Measurements from ENCODE around the gene GLRX5. TPM values are rescaled to one million over a fixed set of nuclear protein-coding genes. Genes with fewer than 3 reads are reported as not detected.

The GLRX5 gene
- total RNA-seq, 1 experiment from 2014 or later: 62.2 TPM

DNA sequence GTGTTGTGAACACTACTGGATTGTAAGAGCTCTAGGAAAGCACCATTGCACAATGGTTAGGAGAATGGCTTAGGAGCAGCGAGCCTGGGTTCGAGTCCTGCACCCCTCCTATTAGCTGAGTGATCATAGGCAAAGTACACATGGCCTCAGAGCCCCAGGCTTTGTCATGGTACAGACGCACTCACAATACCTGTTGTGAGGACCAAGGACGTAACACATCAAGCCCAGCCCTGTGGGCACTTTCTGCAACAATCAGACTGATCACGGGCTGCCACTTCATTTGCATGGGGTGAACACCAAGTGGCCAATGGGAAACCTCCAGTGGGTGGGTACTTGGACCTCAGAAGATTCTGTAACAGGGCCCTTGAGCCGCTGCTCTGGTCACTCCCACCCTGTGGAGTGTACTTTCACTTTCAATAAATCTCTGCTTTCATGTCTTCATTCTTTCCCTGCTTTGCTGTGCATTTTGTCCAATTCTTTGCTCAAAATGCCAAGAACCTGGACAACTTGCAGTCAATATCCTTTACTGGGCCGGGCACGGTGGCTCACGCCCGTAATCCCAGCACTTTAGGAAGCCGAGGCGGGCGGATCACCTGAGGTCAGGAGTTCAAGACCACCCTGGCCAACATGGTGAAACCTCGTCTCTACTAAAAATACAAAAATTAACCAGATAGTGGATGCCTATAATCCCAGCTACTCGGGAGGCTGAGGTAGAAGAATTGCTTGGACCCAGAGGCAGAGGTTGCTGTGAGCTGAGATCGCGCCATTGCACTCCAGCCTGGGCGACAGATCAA, 28.2 kb downstream of the GLRX5 start:
- peaks cover 3% of the 10 kb centered on the region; the same call in 1 of the 2 replicates for H3K4me1 ChIP-seq (ENCODE audit: insufficient read depth, low read length)
- Mint-ChIP-seq H3K9me3 (peaks cover 0 to 2% of the 10 kb centered on the region in 2 experiments; a peak in 2 of 5 replicates), H3K27ac (peak overlapping the region in 1 of 3 experiments; percentile 46; a peak in 1 of 7 replicates), H3K4me3 (no peak overlapping the region), H3K36me3 (ENCODE audit: insufficient read depth in 1 of 3, low read depth in 3 of 3) (no peaks in the 10 kb centered on the region), H3K4me1 (peaks cover 18 to 33% of the 10 kb centered on the region in 2 experiments), H3K27me3 (ENCODE audit: low read depth) (peaks cover 25% of the 10 kb centered on the region)
- no peak overlapping the region for H4K8ac ChIP-seq (replicated peaks; ENCODE audit: insufficient read length, low read depth, low read length)
- no peak overlapping the region for H3K4me2 ChIP-seq (ENCODE audit: insufficient read depth, insufficient read length, low read length)
- no peak overlapping the region for H2BK5ac ChIP-seq (ENCODE audit: insufficient read length, low read length)
- H3K79me1 ChIP-seq (ENCODE audit: insufficient read depth, low read depth, low read length, poor library complexity, severe bottlenecking): no peaks in the 10 kb centered on the region
- no peaks in the 10 kb centered on the region for H3K23me2 ChIP-seq (ENCODE audit: insufficient read length, low read depth, low read length, poor library complexity, severe bottlenecking)
- H3K27me3 ChIP-seq (ENCODE audit: insufficient read depth, low read length): no peaks in the 10 kb centered on the region
- WGBS (ENCODE audit: extremely low coverage, insufficient read length, low lambda C conversion rate): no CpG with 5 or more reads among the region's 18 CpGs
- no peak overlapping the region for H2BK120ac ChIP-seq (ENCODE audit: low read depth, low read length, poor library complexity, severe bottlenecking)
- H4K91ac ChIP-seq (ENCODE audit: insufficient read length, low read depth, low read length): no peak overlapping the region
- H2AFZ ChIP-seq (ENCODE audit: low read length): no peak overlapping the region
- no peak overlapping the region for H3K4ac ChIP-seq (ENCODE audit: low read depth, low read length)
- peak overlapping the region; percentile 14 for H2AK5ac ChIP-seq (ENCODE audit: insufficient read length, low read length)
- no peaks in the 10 kb centered on the region for H3K79me2 ChIP-seq (ENCODE audit: insufficient read depth, low read length)
- no peak overlapping the region for H3K56ac ChIP-seq (ENCODE audit: insufficient read length, low read depth, low read length)
- H3K14ac ChIP-seq (ENCODE audit: insufficient read depth, low read length): no peak overlapping the region
- no peak overlapping the region for H2BK15ac ChIP-seq (ENCODE audit: low read depth, low read length)
- no peak overlapping the region for H4K5ac ChIP-seq (ENCODE audit: insufficient read length, low read depth, low read length)
- no peak for DNase-seq
- H2BK20ac ChIP-seq (ENCODE audit: low read depth, low read length, poor library complexity, severe bottlenecking): no peak overlapping the region
- no peak overlapping the region for H2BK12ac ChIP-seq (ENCODE audit: insufficient read length, low read depth, low read length)
- peak overlapping the region; percentile 40 for H3K18ac ChIP-seq (ENCODE audit: insufficient read length, low read depth, low read length)
- H4K20me1 ChIP-seq (ENCODE audit: control insufficient read depth, insufficient read depth, insufficient read length): no peaks in the 10 kb centered on the region
- H3K9me3 ChIP-seq (ENCODE audit: control insufficient read depth, low read depth, low read length): no peaks in the 10 kb centered on the region
- H3K23ac ChIP-seq (ENCODE audit: insufficient read length, low read depth, low read length): no peak overlapping the region
- H3K9ac ChIP-seq (ENCODE audit: extremely low read depth, insufficient read length, low read length): no peak overlapping the region
- TF ChIP-seq, protein P1, sequence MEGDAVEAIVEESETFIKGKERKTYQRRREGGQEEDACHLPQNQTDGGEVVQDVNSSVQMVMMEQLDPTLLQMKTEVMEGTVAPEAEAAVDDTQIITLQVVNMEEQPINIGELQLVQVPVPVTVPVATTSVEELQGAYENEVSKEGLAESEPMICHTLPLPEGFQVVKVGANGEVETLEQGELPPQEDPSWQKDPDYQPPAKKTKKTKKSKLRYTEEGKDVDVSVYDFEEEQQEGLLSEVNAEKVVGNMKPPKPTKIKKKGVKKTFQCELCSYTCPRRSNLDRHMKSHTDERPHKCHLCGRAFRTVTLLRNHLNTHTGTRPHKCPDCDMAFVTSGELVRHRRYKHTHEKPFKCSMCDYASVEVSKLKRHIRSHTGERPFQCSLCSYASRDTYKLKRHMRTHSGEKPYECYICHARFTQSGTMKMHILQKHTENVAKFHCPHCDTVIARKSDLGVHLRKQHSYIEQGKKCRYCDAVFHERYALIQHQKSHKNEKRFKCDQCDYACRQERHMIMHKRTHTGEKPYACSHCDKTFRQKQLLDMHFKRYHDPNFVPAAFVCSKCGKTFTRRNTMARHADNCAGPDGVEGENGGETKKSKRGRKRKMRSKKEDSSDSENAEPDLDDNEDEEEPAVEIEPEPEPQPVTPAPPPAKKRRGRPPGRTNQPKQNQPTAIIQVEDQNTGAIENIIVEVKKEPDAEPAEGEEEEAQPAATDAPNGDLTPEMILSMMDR (conservative IDR thresholded peaks at IDR 0.05): no peak
- no peak overlapping the region for H3K27ac ChIP-seq (ENCODE audit: insufficient read length, low read depth, low read length)
- no peak overlapping the region for H3T11ph ChIP-seq (ENCODE audit: low read length)
